Femur (tissue), 1 donor: ENCODE data around the gene LDB3.

Experiments used
- DNase-seq: peaks from one replicate; pipeline ENCODE4 v3.0.0-alpha.2; 2017

Gene LDB3

GRCh38 chr10:86685893-86686632 lies 17.8 kb downstream of the LDB3 start:
- no peak for DNase-seq

DNA sequence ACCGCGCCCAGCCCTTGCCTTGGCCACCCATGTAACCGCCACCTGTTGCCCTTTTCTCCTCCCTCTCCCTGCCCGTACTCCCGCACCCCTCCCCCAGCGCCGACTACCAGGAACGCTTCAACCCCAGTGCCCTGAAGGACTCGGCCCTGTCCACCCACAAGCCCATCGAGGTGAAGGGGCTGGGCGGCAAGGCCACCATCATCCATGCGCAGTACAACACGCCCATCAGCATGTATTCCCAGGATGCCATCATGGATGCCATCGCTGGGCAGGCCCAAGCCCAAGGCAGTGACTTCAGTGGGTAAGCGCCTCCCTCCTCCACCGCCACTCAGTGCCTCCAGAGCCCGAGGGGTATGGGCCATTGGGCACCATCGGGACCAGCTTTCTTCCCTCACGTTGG lies 18.7 kb downstream of the LDB3 start:
- DNase-seq, result no peak

DNA sequence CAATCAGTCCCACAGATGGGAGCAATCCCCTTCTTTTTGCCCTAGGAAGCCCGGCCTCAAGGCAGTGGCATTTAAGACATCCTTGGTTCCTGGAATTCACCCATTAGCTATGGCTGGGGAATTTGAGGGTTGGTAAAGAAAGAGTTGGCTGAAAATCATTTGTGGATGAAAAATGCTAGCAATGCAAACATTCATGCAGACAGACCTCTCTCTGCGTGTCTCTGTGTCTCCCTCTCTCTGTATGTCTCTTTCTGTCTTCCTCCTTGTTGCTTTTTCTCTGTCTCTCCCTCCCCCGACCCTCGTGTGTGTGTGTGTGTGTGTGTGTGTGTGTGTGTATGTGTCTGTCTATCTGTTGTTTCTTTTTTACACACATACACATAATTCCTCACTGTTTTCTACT lies 19.4 kb downstream of the LDB3 start:
- DNase-seq, result no peak

DNA sequence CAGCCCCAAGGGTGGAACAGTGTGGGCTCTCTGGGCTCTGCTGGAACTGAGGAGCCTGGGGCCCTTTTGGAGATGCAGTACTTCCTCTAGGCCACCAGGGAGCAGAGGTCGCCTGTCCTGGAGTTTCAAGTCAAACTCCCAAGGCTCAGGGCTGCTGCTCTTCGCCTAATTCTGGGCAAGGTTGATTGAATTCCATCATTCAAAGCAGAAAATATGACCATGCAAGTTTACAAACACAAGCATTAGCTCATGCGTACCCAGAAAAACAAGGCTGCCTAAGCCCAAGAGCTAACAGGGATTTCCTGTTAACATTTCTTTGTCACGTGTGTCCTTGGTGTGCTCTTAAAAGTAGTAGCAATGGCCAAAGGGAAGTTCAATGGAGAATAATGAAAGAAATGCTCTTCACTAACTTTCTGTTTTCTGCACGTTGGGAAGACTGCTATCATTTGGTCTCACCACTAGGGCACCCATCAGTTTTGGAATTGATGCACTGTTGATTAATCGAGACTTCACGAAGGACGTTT lies 20.1 kb downstream of the LDB3 start:
- DNase-seq, result peak; percentile 71

DNA sequence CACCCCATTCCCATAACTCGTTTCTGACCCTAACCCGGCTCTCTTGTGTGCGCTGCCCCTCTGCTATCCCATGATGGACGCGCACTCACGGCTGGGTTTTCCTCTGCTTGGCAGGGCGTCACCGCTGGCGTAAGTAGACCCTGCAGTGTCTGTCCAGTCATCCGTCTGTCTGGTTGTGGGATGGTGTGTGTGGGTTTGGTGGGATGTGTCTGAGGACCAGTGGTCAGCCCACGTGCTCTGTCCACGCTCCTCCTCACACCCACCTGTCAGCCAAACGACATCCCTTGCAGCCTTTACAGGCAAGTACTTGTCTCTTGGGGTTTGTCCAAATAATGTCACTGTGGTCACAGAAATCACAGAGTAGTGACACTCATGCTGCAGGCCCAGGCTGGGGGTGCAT lies 20.8 kb downstream of the LDB3 start:
- no peak for DNase-seq

DNA sequence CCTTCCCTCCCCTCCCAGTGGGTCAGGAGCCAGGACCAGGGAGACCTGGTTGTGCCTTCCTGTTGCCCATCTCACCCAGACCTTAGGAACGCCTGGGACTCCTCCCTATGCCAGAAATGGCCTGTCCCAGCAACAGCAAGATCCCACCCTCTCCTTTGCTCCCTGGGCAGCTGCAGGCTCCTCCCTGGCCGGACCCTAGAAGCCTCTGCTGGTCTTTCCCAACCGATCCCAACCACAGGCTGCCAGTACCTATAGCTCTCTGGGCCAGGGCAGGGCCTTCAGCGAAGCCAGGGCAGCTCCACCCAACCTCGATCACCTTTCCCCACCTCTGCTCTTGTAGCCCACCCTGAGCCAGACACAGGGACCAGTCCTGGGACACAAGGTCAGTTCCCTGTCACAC lies 21.9 kb downstream of the LDB3 start:
- no peak for DNase-seq

GRCh38 chr10:86690657-86691084 lies 22.4 kb downstream of the LDB3 start:
- no peak for DNase-seq

GRCh38 chr10:86691333-86692022 lies 23.2 kb downstream of the LDB3 start:
- no peak for DNase-seq

GRCh38 chr10:86692023-86692514 lies 23.8 kb downstream of the LDB3 start:
- no peak for DNase-seq

- no peak for DNase-seq
Measured at GRCh38 chr10:86692664-86693063, 24.4 kb downstream of the LDB3 start.

- DNase-seq, result no peak
Measured at GRCh38 chr10:86693275-86693674, 25.0 kb downstream of the LDB3 start.

DNA sequence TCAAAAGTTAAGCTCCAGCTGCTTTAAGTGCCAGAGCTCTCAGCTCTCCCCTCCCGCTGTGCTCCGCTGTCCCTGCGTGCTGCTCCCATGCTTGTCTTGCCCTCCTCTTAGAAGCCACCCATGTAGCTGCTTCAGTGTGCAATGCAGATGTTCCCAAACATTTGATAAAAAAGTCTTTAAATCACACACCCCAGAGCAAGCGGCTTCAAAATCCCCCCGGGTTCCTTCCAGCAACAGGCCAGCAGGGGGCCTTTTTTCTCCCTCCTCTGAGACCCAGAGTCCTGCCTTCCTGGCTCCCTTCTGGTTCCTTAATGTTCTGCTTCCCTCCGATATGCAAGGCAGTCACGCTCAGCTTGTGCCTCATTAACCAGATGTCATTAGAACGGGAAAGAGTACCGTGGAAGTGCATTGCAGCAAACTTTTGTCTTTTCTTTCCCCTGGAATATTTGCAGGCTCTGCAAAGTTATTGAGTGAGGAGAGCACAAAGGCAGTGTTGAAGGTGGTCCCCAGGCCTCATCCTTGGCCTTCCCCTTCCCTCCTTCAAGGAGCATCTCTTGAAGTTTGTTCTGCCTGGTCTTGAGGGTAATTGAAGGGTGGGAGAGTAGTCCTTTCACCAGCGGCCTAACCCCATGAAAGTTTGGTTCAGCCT lies 25.5 kb downstream of the LDB3 start:
- peak; percentile 59 for DNase-seq

DNA sequence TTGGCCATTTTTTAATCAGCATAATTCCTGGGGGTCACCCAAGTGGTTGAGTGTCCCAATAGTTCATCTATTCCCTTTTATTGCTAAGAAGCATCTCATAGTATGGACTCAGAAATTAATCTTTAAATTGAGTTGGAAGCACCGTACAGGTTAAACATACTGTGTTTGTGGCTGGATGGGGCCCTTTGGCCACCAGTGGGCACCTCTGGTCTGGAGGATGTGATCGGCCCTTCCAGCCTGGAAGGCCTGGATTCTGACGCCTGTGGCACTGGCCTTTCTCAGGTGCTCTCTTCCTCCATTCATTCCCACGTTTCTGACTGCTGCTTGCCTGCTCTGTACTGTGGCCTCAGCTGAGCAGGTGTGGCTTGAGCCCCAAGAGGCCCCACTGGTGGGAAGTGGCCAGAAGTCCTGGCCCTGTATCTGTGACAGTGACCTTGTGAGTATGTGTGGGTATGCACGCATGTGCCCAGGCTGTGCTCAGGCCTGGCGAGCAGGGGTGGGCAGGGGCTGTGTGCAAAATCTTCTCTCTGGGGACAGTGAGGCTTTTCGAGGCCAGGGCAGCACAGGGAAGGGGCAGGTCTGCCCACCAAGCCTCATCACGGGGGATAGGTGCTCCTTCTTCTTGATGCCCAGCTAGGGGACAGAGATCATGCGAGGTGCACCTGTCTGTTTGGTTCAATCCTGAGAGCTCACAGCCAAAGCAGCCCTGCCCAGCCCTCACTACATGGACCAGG lies 30.1 kb downstream of the LDB3 start:
- no peak for DNase-seq

DNA sequence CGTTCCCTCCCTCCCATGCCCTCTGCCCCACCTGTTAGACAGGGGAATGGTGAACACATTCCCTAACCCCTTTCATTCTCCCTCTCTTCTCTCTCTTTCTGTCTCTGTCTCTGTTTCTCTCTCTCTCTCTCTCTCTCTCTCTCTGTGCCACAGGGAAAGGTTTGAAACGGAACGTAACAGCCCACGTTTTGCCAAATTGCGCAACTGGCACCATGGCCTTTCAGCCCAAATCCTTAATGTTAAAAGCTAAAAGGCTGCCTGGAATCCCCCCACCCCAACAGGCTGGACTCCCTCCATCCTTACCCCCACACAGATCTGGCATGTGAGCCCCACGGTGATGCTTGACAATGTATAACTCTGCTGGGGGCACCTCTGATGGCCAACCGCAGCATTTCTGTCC lies 30.8 kb downstream of the LDB3 start:
- no peak for DNase-seq

GRCh38 chr10:86699541-86699940 lies 31.2 kb downstream of the LDB3 start:
- no peak for DNase-seq

GRCh38 chr10:86699991-86700840 lies 31.9 kb downstream of the LDB3 start:
- DNase-seq, result no peak

GRCh38 chr10:86700851-86701617 lies 32.7 kb downstream of the LDB3 start:
- no peak for DNase-seq

GRCh38 chr10:86703176-86703575 lies 34.9 kb downstream of the LDB3 start:
- no peak for DNase-seq

DNA sequence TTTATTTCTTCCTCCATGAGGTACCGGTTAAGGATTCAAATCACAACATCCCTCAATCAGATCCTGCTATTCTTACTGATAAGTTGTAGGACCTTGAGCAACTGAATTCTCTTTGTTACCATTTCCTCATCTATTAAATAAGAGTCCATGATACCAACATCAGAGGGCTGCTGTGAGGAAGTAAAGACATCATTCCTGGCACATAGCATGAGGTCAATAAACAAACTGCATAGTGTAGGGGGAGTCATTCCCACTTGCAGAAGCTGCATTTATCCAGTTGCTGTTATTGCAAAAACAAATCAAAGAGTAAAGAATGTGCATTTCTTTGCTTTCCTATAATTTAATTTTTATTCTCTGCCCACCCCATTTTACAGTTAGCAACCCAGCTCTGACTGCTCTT lies 36.8 kb downstream of the LDB3 start:
- no peak for DNase-seq

DNA sequence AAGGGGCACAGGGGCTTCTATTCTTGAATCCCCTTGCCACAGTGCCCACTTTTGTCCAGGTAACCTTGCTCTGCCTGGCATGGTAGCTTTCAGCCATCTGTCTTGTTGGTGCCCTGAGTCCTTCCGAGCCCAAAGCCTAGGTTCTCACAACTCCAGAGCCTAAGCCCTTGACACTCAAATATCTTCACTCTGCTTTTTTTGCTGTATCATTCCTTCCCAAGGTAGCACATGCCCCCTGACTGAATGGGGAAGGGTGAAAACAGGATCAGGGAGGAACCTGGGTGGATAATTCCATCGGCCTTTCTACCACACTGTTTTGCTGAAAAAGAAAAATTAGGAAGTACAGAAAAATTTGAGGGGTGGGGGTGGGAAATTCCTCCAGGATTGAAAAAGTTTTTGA lies 37.6 kb downstream of the LDB3 start:
- no peak for DNase-seq

DNA sequence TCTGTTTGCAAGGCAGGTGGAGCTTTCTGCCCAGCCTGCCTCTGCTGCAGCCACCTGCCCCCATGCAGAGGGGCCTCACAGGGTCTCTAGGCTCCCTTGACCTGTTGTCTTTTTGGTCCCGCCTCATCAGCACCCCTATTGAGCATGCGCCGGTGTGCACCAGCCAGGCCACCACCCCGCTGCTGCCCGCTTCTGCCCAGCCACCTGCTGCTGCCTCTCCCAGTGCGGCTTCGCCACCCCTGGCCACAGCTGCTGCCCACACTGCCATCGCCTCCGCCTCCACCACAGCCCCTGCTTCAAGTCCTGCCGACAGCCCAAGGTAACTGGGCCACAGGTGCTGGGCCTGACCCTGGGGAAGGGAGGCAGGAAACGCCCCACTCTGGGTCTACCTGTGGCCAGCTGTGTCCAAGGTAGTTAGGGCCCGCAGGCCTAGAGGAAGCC lies 38.1 kb downstream of the LDB3 start:
- peak; percentile 40 for DNase-seq
